Neural cell (in vitro differentiated cells): ENCODE data around the gene NBEA. TPM values are rescaled to one million over a fixed set of nuclear protein-coding genes. Genes with fewer than 3 reads are reported as not detected.

ENCODE experiments used
- H2AFZ ChIP-seq: fragments of 200-600, 300-800 bp; sonication (generic), shearing (Covaris generic); 2 replicates; pipeline ENCODE4 v1.6.0; 2014; ENCODE audit warnings: low read depth, mild to moderate bottlenecking, antibody characterized with exemption, low read length, moderate library complexity
- H3F3A ChIP-seq: fragments of 200-600 bp; shearing (Covaris generic); 2 replicates; pipeline ENCODE4 v1.6.1; 2016; ENCODE audit warnings: mild to moderate bottlenecking, moderate library complexity, mixed read lengths, antibody characterized with exemption, low read length; ENCODE audit not compliant: insufficient read depth, poor library complexity, severe bottlenecking
- H3K27ac ChIP-seq: fragments of 200-600, 300-800 bp; sonication (generic), shearing (Covaris generic); 2 replicates; pipeline ENCODE4 v1.5.1; 2014; ENCODE audit warnings: mild to moderate bottlenecking, low read length, moderate library complexity
- H3K27me3 ChIP-seq: fragments of 300-800, 200-600 bp; sonication (generic), shearing (Covaris generic); 2 replicates; pipeline ENCODE4 v1.6.0; 2014; ENCODE audit warnings: mild to moderate bottlenecking, low read depth, low read length, moderate library complexity; ENCODE audit not compliant: insufficient read depth
- H3K36me3 ChIP-seq: fragments of 300-800, 200-600 bp; sonication (generic), shearing (Covaris generic); 2 replicates; pipeline ENCODE4 v1.5.1; 2014; ENCODE audit warnings: mild to moderate bottlenecking, antibody characterized with exemption, low read length, moderate library complexity; ENCODE audit not compliant: insufficient read depth
- H3K4me2 ChIP-seq: fragments of 300-800, 200-600 bp; sonication (generic), shearing (Covaris generic); 2 replicates; pipeline ENCODE4 v1.6.0; 2014; ENCODE audit warnings: mild to moderate bottlenecking, low read length
- H3K4me3 ChIP-seq: fragments of 300-800, 200-600 bp; sonication (generic), shearing (Covaris generic); 2 replicates; pipeline ENCODE4 v1.5.1; 2014; ENCODE audit warnings: mild to moderate bottlenecking, low read length, moderate library complexity
- H3K79me2 ChIP-seq: fragments of 200-600 bp; shearing (Covaris generic); replicated peaks from 2 replicates; pipeline ENCODE4 v1.6.0; 2014; ENCODE audit warnings: mild to moderate bottlenecking, low read length, moderate library complexity; ENCODE audit not compliant: insufficient read depth
- H3K9ac ChIP-seq: fragments of 300-800, 200-600 bp; sonication (generic), shearing (Covaris generic); 2 replicates; pipeline ENCODE4 v1.6.1; 2016; ENCODE audit warnings: mild to moderate bottlenecking, low read length, mixed read lengths
- H3K9me2 ChIP-seq: fragments of 200-600 bp; shearing (Covaris generic); 2 replicates; pipeline ENCODE4 v1.6.1; 2016; ENCODE audit warnings: mild to moderate bottlenecking, low read length, mixed read lengths; ENCODE audit not compliant: insufficient read depth
- H3K9me3 ChIP-seq: fragments of 200-600, 300-800 bp; sonication (generic), shearing (Covaris generic); 2 replicates; pipeline ENCODE4 v1.6.1; 2016; ENCODE audit warnings: mild to moderate bottlenecking, mixed run types, low read length, moderate library complexity, mixed read lengths
- H4K20me1 ChIP-seq: fragments of 200-600 bp; shearing (Covaris generic); 2 replicates; pipeline ENCODE4 v1.6.1; 2016; ENCODE audit warnings: mild to moderate bottlenecking, mixed run types; ENCODE audit not compliant: insufficient read depth
- CTCF ChIP-seq: fragments of 450-650 bp; IDR thresholded peaks from 2 replicates; pipeline ENCODE4 v1.5.1; 2014; ENCODE audit warnings: antibody characterized with exemption, mild to moderate bottlenecking, moderate library complexity; ENCODE audit not compliant: poor library complexity, severe bottlenecking
- EP300 ChIP-seq: fragments of 450-650 bp; conservative IDR thresholded peaks from 2 replicates; pipeline ENCODE4 v1.6.1; 2014; ENCODE audit warnings: antibody characterized with exemption, mild to moderate bottlenecking, moderate library complexity; ENCODE audit not compliant: poor library complexity, severe bottlenecking
- EZH2 ChIP-seq: fragments of 200-600, 300-800 bp; shearing (Covaris generic), sonication (generic); IDR thresholded peaks from 2 replicates; pipeline ENCODE4 v1.6.1; 2014; ENCODE audit warnings: antibody characterized with exemption, low read length, borderline replicate concordance, mild to moderate bottlenecking; ENCODE audit not compliant: insufficient read depth, poor library complexity, severe bottlenecking
- MXI1 ChIP-seq: fragments of 450-650 bp; conservative IDR thresholded peaks from 2 replicates; pipeline ENCODE4 v1.6.1; 2014; ENCODE audit warnings: antibody characterized with exemption, mild to moderate bottlenecking; ENCODE audit not compliant: poor library complexity, severe bottlenecking
- POLR2AphosphoS5 ChIP-seq: IDR thresholded peaks from 2 replicates; pipeline ENCODE4 v1.6.1; 2012
- RAD21 ChIP-seq: fragments of 450-650 bp; conservative IDR thresholded peaks from 2 replicates; pipeline ENCODE4 v1.6.1; 2014; ENCODE audit warnings: antibody characterized with exemption, mild to moderate bottlenecking, moderate library complexity
- SMC3 ChIP-seq: fragments of 450-650 bp; conservative IDR thresholded peaks from 2 replicates; pipeline ENCODE4 v1.6.1; 2014; ENCODE audit warnings: antibody characterized with exemption, mild to moderate bottlenecking, moderate library complexity; ENCODE audit not compliant: poor library complexity
- TAF1 ChIP-seq: IDR thresholded peaks from 2 replicates; pipeline ENCODE4 v1.6.1; 2012; ENCODE audit warnings: low read depth
- polyA plus RNA-seq: library from polyadenylated mRNA; depleted of rRNA; stranded (reverse); fragments of >200 nt; gene quantifications from 2 replicates; pipeline ENCODE4 v1.2.3, GENCODE V29; 2014
- TF ChIP-seq, protein P1 (sequence below): IDR thresholded peaks from 2 replicates; pipeline ENCODE4 v1.6.1; 2012; ENCODE audit warnings: borderline replicate concordance

NBEA gene
- polyA plus RNA-seq, 1 donor from 2014 or later, result 55.8 TPM

DNA sequence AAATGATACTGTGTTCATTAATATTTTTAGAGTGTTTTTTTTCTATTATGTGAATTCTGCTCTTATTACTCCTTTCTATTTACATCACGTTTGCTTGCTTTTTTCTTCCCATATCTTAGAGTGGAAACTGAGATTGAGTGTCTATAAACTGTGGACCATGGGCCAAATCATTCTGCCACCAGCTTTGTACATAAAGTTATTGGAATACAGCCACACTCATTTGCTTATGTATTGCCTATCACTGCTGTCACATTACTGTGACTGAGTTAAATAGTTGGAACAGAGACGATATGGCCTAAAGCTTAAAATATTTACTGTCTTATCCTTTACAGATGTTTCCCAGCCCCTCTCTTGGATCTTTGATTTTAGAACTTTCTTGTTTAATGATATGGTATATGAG is 274.1 kb downstream of the NBEA start:
- no peak for TF ChIP-seq TAF1
- TF ChIP-seq, protein P1, sequence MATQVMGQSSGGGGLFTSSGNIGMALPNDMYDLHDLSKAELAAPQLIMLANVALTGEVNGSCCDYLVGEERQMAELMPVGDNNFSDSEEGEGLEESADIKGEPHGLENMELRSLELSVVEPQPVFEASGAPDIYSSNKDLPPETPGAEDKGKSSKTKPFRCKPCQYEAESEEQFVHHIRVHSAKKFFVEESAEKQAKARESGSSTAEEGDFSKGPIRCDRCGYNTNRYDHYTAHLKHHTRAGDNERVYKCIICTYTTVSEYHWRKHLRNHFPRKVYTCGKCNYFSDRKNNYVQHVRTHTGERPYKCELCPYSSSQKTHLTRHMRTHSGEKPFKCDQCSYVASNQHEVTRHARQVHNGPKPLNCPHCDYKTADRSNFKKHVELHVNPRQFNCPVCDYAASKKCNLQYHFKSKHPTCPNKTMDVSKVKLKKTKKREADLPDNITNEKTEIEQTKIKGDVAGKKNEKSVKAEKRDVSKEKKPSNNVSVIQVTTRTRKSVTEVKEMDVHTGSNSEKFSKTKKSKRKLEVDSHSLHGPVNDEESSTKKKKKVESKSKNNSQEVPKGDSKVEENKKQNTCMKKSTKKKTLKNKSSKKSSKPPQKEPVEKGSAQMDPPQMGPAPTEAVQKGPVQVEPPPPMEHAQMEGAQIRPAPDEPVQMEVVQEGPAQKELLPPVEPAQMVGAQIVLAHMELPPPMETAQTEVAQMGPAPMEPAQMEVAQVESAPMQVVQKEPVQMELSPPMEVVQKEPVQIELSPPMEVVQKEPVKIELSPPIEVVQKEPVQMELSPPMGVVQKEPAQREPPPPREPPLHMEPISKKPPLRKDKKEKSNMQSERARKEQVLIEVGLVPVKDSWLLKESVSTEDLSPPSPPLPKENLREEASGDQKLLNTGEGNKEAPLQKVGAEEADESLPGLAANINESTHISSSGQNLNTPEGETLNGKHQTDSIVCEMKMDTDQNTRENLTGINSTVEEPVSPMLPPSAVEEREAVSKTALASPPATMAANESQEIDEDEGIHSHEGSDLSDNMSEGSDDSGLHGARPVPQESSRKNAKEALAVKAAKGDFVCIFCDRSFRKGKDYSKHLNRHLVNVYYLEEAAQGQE, result no peak
- no peak for TF ChIP-seq CTCF
- TF ChIP-seq EZH2, result no peak
- no peak for TF ChIP-seq POLR2AphosphoS5
- TF ChIP-seq EP300, result no peak
- TF ChIP-seq MXI1, result no peak
- TF ChIP-seq RAD21, result no peak
- TF ChIP-seq SMC3, result no peak
- Histone ChIP-seq H3K9me3 (no peaks in the 10 kb centered on the region), H3K4me2 (no peak overlapping the region), H3K27ac (no peak overlapping the region), H3K9ac (no peak overlapping the region), H3K79me2 (no peaks in the 10 kb centered on the region), H4K20me1 (no peaks in the 10 kb centered on the region), H3K9me2 (no peaks in the 10 kb centered on the region), H3K4me3 (no peak overlapping the region), H3F3A (no peaks in the 10 kb centered on the region), H3K36me3 (no peaks in the 10 kb centered on the region), H2AFZ (no peak overlapping the region), H3K27me3 (no peaks in the 10 kb centered on the region)

DNA sequence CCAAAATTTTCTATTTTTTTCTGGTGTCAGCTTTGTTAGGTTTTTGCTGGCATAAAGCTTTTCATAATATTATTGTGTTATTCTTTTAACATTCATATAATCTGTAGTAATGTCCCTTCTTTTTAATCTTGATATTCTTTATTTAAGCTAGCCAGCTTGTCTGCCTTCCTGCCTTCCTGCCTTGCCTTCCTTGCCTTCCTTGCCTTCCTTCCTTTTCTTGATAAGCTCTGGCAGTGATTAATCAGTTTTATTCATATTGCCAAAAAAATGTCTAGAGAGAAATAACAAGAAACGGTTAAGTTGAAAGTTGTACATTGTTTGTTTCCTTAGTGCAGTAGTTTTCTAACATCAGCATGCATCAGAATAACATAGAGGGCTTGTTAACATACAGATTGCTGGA is 277.0 kb downstream of the NBEA start:
- H3K4me2 ChIP-seq, result no peak overlapping the region

More for the DNA sequence above, 277.0 kb downstream of the NBEA start:
- no peak overlapping the region for H3K4me3 ChIP-seq
- no peaks in the 10 kb centered on the region for H3K27me3 ChIP-seq
- H3K9ac ChIP-seq, result no peak overlapping the region
- no peaks in the 10 kb centered on the region for H3K9me3 ChIP-seq
- TF ChIP-seq POLR2AphosphoS5, result no peak
- no peak for TF ChIP-seq RAD21
- no peak for TF ChIP-seq EP300
- no peak for TF ChIP-seq EZH2
- TF ChIP-seq, protein P1, result no peak
- TF ChIP-seq MXI1, result no peak
- no peak for TF ChIP-seq TAF1
- no peak for TF ChIP-seq CTCF
- TF ChIP-seq SMC3, result no peak
- H3F3A ChIP-seq, result no peaks in the 10 kb centered on the region
- no peaks in the 10 kb centered on the region for H3K79me2 ChIP-seq
- H4K20me1 ChIP-seq, result no peaks in the 10 kb centered on the region
- no peaks in the 10 kb centered on the region for H3K9me2 ChIP-seq
- H3K36me3 ChIP-seq, result no peaks in the 10 kb centered on the region
- no peak overlapping the region for H2AFZ ChIP-seq
- no peak overlapping the region for H3K27ac ChIP-seq
